SK-N-SH (cell line): ENCODE data around the gene PTPA. TPM values are rescaled to one million over a fixed set of nuclear protein-coding genes. Genes with fewer than 3 reads are reported as not detected.

ENCODE experiments used
- CTCF ChIA-PET: fragments of 300-600, 350-600 bp; formaldehyde crosslinking; extraction: SDS; loops from one replicate; lab custom pipeline; 2021; lab: Yijun Ruan, JAX
- POLR2A ChIA-PET: fragments of 350-600 bp; sonication (Branson Sonifier 250); formaldehyde crosslinking; extraction: SDS; loops from one replicate; lab custom pipeline; 2020; ENCODE audit warnings: antibody characterized with exemption, inconsistent platforms; lab: Yijun Ruan, JAX
- DNase-seq: peaks from one replicate; pipeline ENCODE4 v3.0.0; 2012
- H2AFZ ChIP-seq: fragments of 200-600 bp; sonication (generic); 2 replicates; pipeline ENCODE4 v1.8.1; 2016; ENCODE audit warnings: antibody characterized with exemption, mild to moderate bottlenecking, low read depth
- H3F3A ChIP-seq: fragments of 200-600 bp; sonication (generic); replicated peaks from 2 replicates; pipeline ENCODE3; 2016; ENCODE audit warnings: antibody characterized with exemption, mild to moderate bottlenecking; ENCODE audit not compliant: insufficient read depth
- H3K27ac ChIP-seq, 2 experiments: fragments of 200-500 bp in 1 of 2; fragments of 200-600 bp in 1 of 2; sonication (Bioruptor generic) in 1 of 2; sonication (generic), shearing (Covaris generic) in 1 of 2; 2 replicates each; pipeline versions ENCODE4 v1.5.1 to v1.6.1; 2014 to 2016; ENCODE audit warnings: low read depth in 2 of 2, inconsistent platforms in 1 of 2, low read length in 1 of 2, mild to moderate bottlenecking in 1 of 2, mixed read lengths in 1 of 2
- H3K27me3 ChIP-seq: fragments of 200-600 bp; sonication (generic), shearing (Covaris generic); 2 replicates; pipeline ENCODE4 v1.6.1; 2016; ENCODE audit warnings: mixed run types; ENCODE audit not compliant: insufficient read depth
- H3K36me3 ChIP-seq, 2 experiments: fragments of 200-500 bp in 1 of 2; fragments of 200-600 bp in 1 of 2; sonication (Bioruptor generic) in 1 of 2; sonication (generic) in 1 of 2; replicated peaks in 1 of 2; 2 replicates each; pipeline versions ENCODE3 to v1.5.1; 2014 to 2016; ENCODE audit warnings: low read length in 1 of 2, mild to moderate bottlenecking in 1 of 2; ENCODE audit not compliant: insufficient read depth in 2 of 2, control insufficient read depth in 1 of 2
- H3K4me1 ChIP-seq, 2 experiments: fragments of 200-500 bp in 1 of 2; fragments of 200-600 bp in 1 of 2; sonication (Bioruptor generic) in 1 of 2; sonication (generic), shearing (Covaris generic) in 1 of 2; 2 replicates each; pipeline versions ENCODE4 v1.5.1 to v1.6.1; 2014 to 2016; ENCODE audit warnings: low read depth in 1 of 2, low read length in 1 of 2, mixed run types in 1 of 2; ENCODE audit not compliant: insufficient read depth in 2 of 2, control insufficient read depth in 1 of 2
- H3K4me2 ChIP-seq: fragments of 200-600 bp; sonication (generic), shearing (Covaris generic); 2 replicates; pipeline ENCODE4 v1.6.1; 2017; ENCODE audit warnings: mixed run types
- H3K4me3 ChIP-seq, 2 experiments: fragments of 200-500 bp in 1 of 2; fragments of 200-600 bp in 1 of 2; sonication (Bioruptor generic) in 1 of 2; sonication (generic), shearing (Covaris generic) in 1 of 2; 2 replicates each; pipeline versions ENCODE4 v1.5.1 to v1.8.1; 2014 to 2016; ENCODE audit warnings: low read depth in 2 of 2, inconsistent platforms in 1 of 2, low read length in 1 of 2, mild to moderate bottlenecking in 1 of 2, mixed read lengths in 1 of 2, moderate library complexity in 1 of 2
- H3K79me2 ChIP-seq: fragments of 200-600 bp; sonication (generic); 2 replicates; pipeline ENCODE4 v1.8.1; 2017; ENCODE audit warnings: mild to moderate bottlenecking; ENCODE audit not compliant: insufficient read depth
- H3K9ac ChIP-seq: fragments of 200-600 bp; sonication (generic); 2 replicates; pipeline ENCODE4 v1.6.1; 2017; ENCODE audit warnings: mixed run types
- H3K9me2 ChIP-seq: fragments of 200-600 bp; sonication (generic); 2 replicates; pipeline ENCODE4 v1.6.1; 2017; ENCODE audit warnings: mixed run types
- H3K9me3 ChIP-seq: fragments of 200-600 bp; sonication (generic); 2 replicates; pipeline ENCODE4 v1.6.1; 2017; ENCODE audit warnings: mixed run types, mild to moderate bottlenecking, moderate library complexity
- H4K20me1 ChIP-seq: fragments of 200-600 bp; sonication (generic); 2 replicates; pipeline ENCODE4 v1.6.1; 2017; ENCODE audit warnings: mild to moderate bottlenecking, mixed run types; ENCODE audit not compliant: insufficient read depth
- CTCF ChIP-seq: fragments of 200-600 bp; sonication (generic); IDR thresholded peaks from 2 replicates; pipeline ENCODE4 v1.6.1; 2017; ENCODE audit warnings: antibody characterized with exemption, mild to moderate bottlenecking, moderate library complexity
- ELF1 ChIP-seq: IDR thresholded peaks from 2 replicates; pipeline ENCODE4 v1.4.0; 2012
- FOSL2 ChIP-seq: IDR thresholded peaks from 2 replicates; pipeline ENCODE4 v1.4.0; 2012; ENCODE audit warnings: low read depth, mild to moderate bottlenecking, moderate library complexity, borderline replicate concordance
- FOXJ3 ChIP-seq: sonication (generic); formaldehyde crosslinking; IDR thresholded peaks from 2 replicates; pipeline ENCODE4 v1.5.1; 2020; ENCODE audit warnings: mild to moderate bottlenecking, missing genetic modification reagents
- GATA2 ChIP-seq: sonication (generic); formaldehyde crosslinking; IDR thresholded peaks from 2 replicates; pipeline ENCODE4 v1.5.0; 2020; ENCODE audit warnings: mild to moderate bottlenecking, missing genetic modification reagents
- MAX ChIP-seq: IDR thresholded peaks from 2 replicates; pipeline ENCODE4 v1.4.0; 2012; ENCODE audit warnings: low read depth
- MXI1 ChIP-seq: IDR thresholded peaks from 2 replicates; pipeline ENCODE4 v1.6.1; 2012; ENCODE audit warnings: mild to moderate bottlenecking, low read depth, low read length, improper control_type of control experiment
- PBX3 ChIP-seq: IDR thresholded peaks from 2 replicates; pipeline ENCODE4; 2012
- POLR2AphosphoS5 ChIP-seq: IDR thresholded peaks from 2 replicates; pipeline ENCODE4 v1.6.1; 2012; ENCODE audit warnings: low read depth, low read length
- RAD21 ChIP-seq: IDR thresholded peaks from 2 replicates; pipeline ENCODE4 v1.6.1; 2012; ENCODE audit warnings: mild to moderate bottlenecking, low read length
- RCOR1 ChIP-seq: fragments of 150-350 bp; IDR thresholded peaks from 2 replicates; pipeline ENCODE4 v1.6.1; 2017; ENCODE audit warnings: antibody characterized with exemption, low read length
- SMC3 ChIP-seq: IDR thresholded peaks from 2 replicates; pipeline ENCODE4 v1.6.1; 2012; ENCODE audit warnings: low read depth, low read length, improper control_type of control experiment
- TAF1 ChIP-seq: IDR thresholded peaks from 2 replicates; pipeline ENCODE4 v1.6.1; 2012; ENCODE audit warnings: low read depth, mild to moderate bottlenecking, low read length, moderate library complexity, borderline replicate concordance
- TCF12 ChIP-seq: IDR thresholded peaks from 2 replicates; pipeline ENCODE4 v1.4.0; 2012
- YY1 ChIP-seq: IDR thresholded peaks from 2 replicates; pipeline ENCODE4 v1.4.0; 2012; ENCODE audit warnings: low read depth, mild to moderate bottlenecking
- WGBS: methylation state at CpG from one replicate; pipeline ENCODE4 v1.1.6; 2017; ENCODE audit warnings: low lambda C conversion rate; 5-methylcytosine and 5-hydroxymethylcytosine counted together
- polyA plus RNA-seq, 3 experiments: library from polyadenylated mRNA; depleted of rRNA; stranded (reverse); fragments of >200 nt; gene quantifications; 2 replicates each; pipeline ENCODE4 v1.2.3, GENCODE V29; 2012
- TF ChIP-seq, protein P1 (sequence below): IDR thresholded peaks from 2 replicates; pipeline ENCODE4 v1.4.0; 2012; ENCODE audit warnings: low read depth, borderline replicate concordance

The PTPA gene
- polyA plus RNA-seq, 1 of the 3 experiments (the other 2 are of a cell fraction): 130 TPM

GRCh38 chr9:129073404-129073803 is 37.8 kb upstream of the PTPA start:
- no peaks in the 10 kb centered on the region for H3K27me3 ChIP-seq
- H3K79me2 ChIP-seq: no peaks in the 10 kb centered on the region
- ChIA-PET CTCF (no interaction called here), POLR2A (interaction anchor here (1.2 kb wide), 1 partner anchor 25 kb away, joined by 3 read pairs; no protein-coding TSS in a partner anchor)
- no peak overlapping the region for H3K9ac ChIP-seq
- peaks cover 0 to 17% of the 10 kb centered on the region in 2 experiments; a peak in 1 of 4 replicates for H3K4me1 ChIP-seq
- no peak for TF ChIP-seq MAX
- no peak for TF ChIP-seq TAF1
- no peak for TF ChIP-seq RCOR1
- TF ChIP-seq POLR2AphosphoS5: no peak
- TF ChIP-seq SMC3: no peak
- TF ChIP-seq MXI1: no peak
- no peak for TF ChIP-seq YY1
- no peak for TF ChIP-seq CTCF
- no peak for TF ChIP-seq FOXJ3
- no peak for TF ChIP-seq PBX3
- TF ChIP-seq GATA2 (CRISPR knock-in tag): no peak
- no peak for TF ChIP-seq TCF12
- TF ChIP-seq, protein P1, sequence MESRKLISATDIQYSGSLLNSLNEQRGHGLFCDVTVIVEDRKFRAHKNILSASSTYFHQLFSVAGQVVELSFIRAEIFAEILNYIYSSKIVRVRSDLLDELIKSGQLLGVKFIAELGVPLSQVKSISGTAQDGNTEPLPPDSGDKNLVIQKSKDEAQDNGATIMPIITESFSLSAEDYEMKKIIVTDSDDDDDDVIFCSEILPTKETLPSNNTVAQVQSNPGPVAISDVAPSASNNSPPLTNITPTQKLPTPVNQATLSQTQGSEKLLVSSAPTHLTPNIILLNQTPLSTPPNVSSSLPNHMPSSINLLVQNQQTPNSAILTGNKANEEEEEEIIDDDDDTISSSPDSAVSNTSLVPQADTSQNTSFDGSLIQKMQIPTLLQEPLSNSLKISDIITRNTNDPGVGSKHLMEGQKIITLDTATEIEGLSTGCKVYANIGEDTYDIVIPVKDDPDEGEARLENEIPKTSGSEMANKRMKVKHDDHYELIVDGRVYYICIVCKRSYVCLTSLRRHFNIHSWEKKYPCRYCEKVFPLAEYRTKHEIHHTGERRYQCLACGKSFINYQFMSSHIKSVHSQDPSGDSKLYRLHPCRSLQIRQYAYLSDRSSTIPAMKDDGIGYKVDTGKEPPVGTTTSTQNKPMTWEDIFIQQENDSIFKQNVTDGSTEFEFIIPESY: no peak
- TF ChIP-seq ELF1: no peak
- no peak for TF ChIP-seq RAD21
- no peak for TF ChIP-seq FOSL2
- H3K4me2 ChIP-seq: no peak overlapping the region
- no peaks in the 10 kb centered on the region for H3K9me2 ChIP-seq
- H3F3A ChIP-seq: peaks cover 2% of the 10 kb centered on the region
- no peaks in the 10 kb centered on the region for H3K9me3 ChIP-seq
- H3K36me3 ChIP-seq: peaks cover 0 to 6% of the 10 kb centered on the region in 2 experiments
- WGBS: 91% methylated on average over 8 of the region's 8 CpGs
- no peak for DNase-seq
- H4K20me1 ChIP-seq: no peaks in the 10 kb centered on the region
- H2AFZ ChIP-seq: no peak overlapping the region
- no peak overlapping the region for H3K4me3 ChIP-seq
- H3K27ac ChIP-seq: no peak overlapping the region
